HG03159 (cell line): Measurements from ENCODE around the gene TNIK.

Source experiments
- ATAC-seq: cut with Tn5 transposase; IDR thresholded peaks from one replicate; pipeline ENCODE4 v1.9.1; 2021; ENCODE audit warnings: mild to moderate bottlenecking, moderate library complexity; ENCODE audit not compliant: unreplicated experiment

TNIK gene

DNA sequence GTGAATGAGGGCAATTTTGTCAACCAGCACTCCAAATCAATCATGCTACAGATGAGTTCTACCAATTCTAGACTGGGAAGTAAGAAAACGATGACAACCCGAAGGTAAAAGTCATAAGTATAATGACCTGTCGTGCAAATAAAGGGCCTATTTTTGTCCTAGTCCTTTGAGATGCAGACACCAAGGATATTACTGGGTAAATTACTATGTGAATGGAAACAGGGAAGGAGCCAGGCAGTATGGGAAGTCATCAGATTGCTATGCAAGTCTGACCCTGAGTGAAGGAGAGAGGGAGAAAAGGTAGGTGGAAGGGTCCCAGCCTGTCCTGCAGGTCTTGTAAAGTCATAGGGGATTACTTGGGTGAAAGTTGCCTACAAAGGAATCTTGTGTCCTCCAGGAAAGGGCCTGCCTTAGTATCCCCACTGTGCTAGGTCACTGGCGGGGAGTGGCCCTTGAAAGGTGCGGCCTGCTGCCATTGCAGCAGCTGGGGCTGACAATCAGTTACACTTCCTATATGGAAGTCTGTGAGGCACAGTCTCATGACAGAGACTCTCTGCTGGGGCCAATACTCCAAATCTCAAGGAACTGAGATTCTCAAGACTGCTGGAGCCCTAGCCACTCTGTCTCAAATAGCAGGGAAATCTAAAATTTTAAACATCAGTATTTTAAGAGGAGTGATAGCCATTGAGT is 283.8 kb downstream of the TNIK start:
- ATAC-seq, result no peak

- ATAC-seq, result no peak
These were observed 284.4 kb downstream of the TNIK start for GRCh38 chr3:171175741-171176234.

DNA sequence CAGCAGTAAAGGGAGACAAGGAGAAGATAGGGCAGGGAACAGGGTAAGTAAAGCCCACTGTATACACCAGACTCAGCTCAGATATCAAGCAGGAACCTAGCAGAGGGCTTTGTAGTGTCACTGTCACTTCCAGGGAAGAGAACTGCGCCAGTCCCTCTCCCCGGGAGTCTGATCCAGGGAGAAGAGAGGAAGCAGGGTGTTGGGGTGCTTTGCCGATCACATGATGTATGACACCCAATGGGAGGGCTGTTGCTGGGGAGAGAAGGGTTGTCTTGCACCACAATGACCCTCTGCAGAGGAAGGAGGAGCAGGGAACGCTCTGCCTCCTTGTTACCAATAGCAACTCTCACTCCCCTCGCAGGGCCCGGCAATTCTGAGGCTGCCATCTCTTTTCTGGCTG is 286.5 kb downstream of the TNIK start:
- ATAC-seq, result no peak

GRCh38 chr3:171172070-171172469 is 288.1 kb downstream of the TNIK start:
- no peak for ATAC-seq

GRCh38 chr3:171169866-171170265 is 290.3 kb downstream of the TNIK start:
- ATAC-seq, result no peak

- ATAC-seq, result no peak
These were observed 290.8 kb downstream of the TNIK start for GRCh38 chr3:171169443-171169842.

- no peak for ATAC-seq
These were observed 291.7 kb downstream of the TNIK start for GRCh38 chr3:171168551-171168950.

DNA sequence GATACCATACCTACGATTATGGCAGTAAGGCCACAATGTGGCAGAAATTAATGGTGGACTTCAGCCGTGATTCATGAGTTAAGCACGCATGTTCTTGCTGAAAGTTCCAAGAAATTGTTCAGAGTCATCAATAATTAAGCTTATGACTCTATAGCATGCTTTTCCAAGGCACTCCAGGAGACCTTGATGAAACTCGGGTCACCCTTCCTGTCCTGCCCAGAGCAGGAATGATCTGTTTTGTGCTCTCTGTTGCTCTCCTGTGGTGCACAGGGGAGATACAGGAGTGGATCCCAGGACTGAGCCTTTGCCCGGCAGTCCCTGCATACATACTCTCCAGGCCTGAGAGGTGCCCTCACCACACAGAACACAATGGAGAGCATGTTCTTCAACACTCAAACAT is 292.1 kb downstream of the TNIK start:
- no peak for ATAC-seq

DNA sequence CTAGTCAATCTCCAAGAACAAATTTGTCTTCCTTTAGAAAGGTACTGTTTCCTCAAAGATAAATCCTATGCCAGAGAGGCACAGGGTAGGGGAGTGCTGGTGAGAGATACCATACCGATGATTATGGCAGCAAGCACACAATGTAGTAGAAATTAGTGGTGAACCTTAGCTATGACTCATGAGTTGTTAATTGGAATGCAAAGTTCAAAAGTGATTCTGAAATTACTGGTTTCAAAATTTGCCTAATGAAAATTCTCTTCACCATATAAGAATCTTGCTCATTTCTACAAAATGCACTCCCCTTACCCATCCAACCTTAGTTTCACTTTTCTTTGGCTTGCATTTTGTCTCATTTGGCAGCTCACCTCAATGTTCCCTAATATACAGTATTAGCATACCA is 294.2 kb downstream of the TNIK start:
- ATAC-seq, result no peak

DNA sequence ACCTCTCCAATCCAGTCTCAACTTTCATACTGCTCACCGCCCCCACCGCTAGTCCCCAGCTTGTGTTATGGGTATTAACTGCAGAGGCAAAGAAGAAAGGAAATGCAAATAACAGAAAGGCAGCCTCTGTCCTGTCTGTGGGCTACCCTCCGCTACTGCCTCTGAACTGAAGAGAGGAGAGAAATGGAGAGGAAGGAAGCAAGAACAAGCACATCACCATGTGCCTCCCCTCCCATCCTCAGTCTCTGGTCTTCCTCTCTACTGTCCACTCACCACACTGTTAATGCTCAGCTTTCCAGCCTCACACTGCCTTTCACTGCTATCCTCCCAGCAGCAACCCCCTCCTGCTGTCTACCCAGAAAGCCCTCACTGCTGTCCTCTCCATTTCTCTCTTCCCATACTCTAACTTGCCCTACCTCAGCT is 294.7 kb downstream of the TNIK start:
- no peak for ATAC-seq

- ATAC-seq, result no peak
These were observed 296.1 kb downstream of the TNIK start for GRCh38 chr3:171164067-171164465.

DNA sequence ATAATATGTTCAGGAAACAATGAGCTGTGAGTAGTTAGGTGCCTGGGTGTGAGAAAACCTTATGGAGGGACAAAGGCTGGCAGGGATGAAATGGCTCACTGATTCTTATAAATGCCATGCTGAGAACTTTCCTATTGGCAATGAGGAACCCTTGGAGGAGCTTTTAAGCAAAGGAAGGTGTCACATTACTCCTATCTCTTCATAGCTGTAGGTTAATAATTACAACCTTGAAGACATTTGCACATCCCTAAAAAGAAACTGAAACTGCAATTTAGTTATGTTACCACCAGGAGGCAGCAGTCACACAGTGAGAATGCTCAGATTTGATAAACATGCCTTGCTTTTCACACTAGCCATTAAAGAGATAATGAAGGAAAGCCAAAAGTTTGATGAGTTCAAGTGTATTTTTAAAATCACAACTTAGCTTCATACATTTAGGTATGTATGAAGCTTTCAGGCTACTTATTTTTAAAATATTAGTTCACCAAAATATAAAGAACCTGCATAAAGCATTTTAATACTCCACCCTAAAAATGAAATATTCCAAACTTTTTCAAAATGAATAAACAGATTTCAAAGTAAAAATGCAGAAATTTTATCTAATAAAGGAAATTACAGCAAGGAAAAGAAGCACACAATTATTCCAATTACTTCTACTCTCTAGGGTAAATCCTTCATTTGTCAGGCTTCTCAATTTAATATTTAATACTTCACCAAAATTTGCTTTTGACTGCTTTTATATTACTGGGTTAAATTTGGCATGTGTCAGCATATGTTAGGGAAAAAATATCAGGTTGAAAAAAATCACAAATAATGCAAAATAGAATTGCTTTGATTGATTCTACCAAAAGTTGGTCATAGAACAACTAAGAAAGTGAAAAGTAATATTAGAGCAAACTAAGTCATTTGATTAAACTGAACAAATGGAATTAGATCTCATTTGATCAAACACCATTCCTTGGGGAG is 296.8 kb downstream of the TNIK start:
- no peak for ATAC-seq

- no peak for ATAC-seq
These were observed 299.9 kb downstream of the TNIK start for GRCh38 chr3:171160325-171160724.

- no peak for ATAC-seq
These were observed 300.4 kb downstream of the TNIK start for GRCh38 chr3:171159822-171160157.

GRCh38 chr3:171159024-171159821 is 301.0 kb downstream of the TNIK start:
- no peak for ATAC-seq

DNA sequence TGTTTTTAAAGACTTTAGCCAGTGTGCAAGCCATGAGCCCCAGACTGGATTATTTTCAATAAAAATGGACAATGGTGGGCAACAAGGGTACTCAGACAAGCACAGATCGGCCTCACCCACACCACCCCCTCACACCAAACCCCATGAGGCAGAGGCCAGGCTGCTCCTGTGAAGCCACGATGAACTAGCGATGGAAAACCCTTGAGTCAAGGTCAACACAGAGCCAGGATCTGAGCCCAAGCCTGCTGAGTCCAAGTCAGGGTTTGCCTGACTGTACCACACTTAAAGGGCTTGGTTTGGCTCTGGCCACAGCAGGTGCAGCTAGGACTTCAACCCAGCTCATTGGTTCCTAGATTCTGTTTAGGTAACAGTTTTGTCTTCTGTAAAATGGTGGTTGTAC is 302.2 kb downstream of the TNIK start:
- no peak for ATAC-seq

DNA sequence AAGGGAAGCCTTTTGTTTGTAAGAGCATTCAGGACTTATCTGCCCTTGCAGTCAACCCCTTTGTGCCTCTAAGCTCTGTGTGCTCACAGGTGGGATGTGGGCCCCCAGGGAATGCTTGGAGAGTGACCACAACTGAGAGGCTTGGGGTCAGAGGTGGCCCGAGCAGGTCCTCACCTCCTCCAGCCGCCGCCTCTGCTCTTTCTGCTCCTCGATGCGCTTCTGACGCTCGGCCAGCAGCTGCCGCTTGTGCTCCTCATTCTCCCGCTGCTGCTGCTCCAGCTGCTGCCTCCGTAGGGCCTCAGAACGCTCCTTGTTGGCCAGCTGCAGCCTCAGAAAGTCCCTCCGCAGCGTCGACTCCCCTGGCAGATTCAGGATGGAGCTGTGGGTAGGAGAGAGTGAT is 302.9 kb downstream of the TNIK start:
- ATAC-seq, result no peak

- ATAC-seq, result no peak
These were observed 303.7 kb downstream of the TNIK start for GRCh38 chr3:171156401-171157010.

DNA sequence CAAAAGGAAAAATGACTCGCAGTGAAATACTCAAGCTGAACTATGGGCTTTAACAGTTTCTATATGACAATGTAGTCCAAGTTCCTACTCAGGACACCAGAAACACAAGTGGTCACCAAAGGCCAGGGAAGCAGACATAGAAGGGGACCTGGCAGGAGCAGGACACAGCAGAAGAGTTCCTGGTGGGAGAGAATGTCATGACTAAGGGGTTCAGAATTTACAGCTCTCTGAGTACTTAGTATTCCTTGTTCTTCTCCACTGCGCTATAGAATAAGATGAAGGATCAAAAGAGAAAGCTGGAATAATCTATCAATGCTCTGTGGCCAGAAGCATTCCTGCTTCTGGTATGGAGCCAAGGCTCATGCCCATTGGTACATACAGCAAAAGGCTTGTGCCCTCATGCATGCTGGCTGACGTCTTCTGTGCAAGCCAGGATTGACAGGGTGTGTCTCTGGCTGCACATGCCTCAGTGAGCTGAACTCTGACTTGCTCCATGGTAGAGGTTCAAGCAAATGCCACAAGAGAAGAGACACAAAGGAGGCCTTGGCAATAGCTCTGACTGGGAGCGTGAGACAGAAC is 305.0 kb downstream of the TNIK start:
- no peak for ATAC-seq

DNA sequence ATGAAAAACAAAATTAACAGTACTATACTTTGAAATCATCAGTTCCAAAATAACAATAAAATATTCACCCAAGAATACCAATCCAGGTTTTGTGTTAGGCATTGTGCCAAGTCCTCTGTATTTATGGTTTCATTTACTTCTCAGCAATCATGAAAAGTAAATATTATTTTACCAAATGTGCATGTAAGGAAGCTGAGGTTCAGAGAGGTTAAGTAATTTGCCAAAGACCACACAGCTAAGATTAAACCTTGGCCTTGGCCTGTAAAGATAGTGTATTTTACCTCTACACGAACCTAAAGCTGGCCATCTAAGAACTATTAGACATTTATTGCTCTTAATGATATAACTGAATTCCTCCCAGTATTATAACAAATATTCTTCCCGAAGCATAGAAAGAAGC is 309.3 kb downstream of the TNIK start:
- ATAC-seq, result no peak
